Esophagus squamous epithelium (tissue), 5 donors: ENCODE results near the gene IFT57. TPM values are rescaled to one million over a fixed set of nuclear protein-coding genes. Genes with fewer than 3 reads are reported as not detected.
A peak's percentile ranks its signal among the peaks of the same experiment; 100 is the strongest.

Experiments used
- DNase-seq: peaks from one replicate; lab custom pipeline; 2025; lab: John Stamatoyannopoulos, UW
- H3K27ac ChIP-seq, 4 donors: fragments of 200-600 bp; sonication (generic); one replicate each; pipeline ENCODE4 v1.5.1; 2016 to 2019; ENCODE audit warnings: mild to moderate bottlenecking in 1 of 4
- H3K27me3 ChIP-seq, 4 donors: fragments of 200-600 bp; sonication (generic); 1 replicate in 3 of 4; 2 replicates in 1 of 4; pipeline versions ENCODE4 v1.5.1 to v1.6.0; 2017 to 2021; ENCODE audit warnings: antibody characterized with exemption in 1 of 4
- H3K36me3 ChIP-seq, 3 donors: fragments of 200-600 bp; sonication (generic); one replicate each; pipeline ENCODE4 v1.5.1; 2016 to 2019
- H3K4me1 ChIP-seq, 3 donors: fragments of 200-600 bp; sonication (generic); one replicate each; pipeline ENCODE4 v1.5.1; 2017 to 2019
- H3K4me3 ChIP-seq, 4 donors: fragments of 200-600 bp; sonication (generic); 1 replicate in 3 of 4; 2 replicates in 1 of 4; pipeline ENCODE4 v1.5.1; 2016 to 2019; ENCODE audit warnings: mild to moderate bottlenecking in 2 of 4, moderate library complexity in 1 of 4
- H3K9me3 ChIP-seq, 3 donors: fragments of 200-600 bp; sonication (generic); one replicate each; pipeline ENCODE4 v1.5.1; 2016 to 2019
- CTCF ChIP-seq, 6 experiments: fragments of 450-650 bp in 4 of 6; fragments of 200-600 bp in 2 of 6; sonication (generic) in 2 of 6; IDR thresholded peaks; one replicate each; pipeline ENCODE4 v1.5.1; 2016 to 2019; ENCODE audit warnings: antibody characterized with exemption in 6 of 6, mild to moderate bottlenecking in 4 of 6, moderate library complexity in 4 of 6
- POLR2A ChIP-seq, 4 donors: fragments of 450-650 bp; IDR thresholded peaks; one replicate each; pipeline ENCODE4 v1.6.1; 2017; ENCODE audit warnings: antibody characterized with exemption in 4 of 4, mild to moderate bottlenecking in 4 of 4, moderate library complexity in 3 of 4
- WGBS, 2 donors: methylation state at CpG; one replicate each; pipeline ENCODE4 v1.1.5; 2018; 5-methylcytosine and 5-hydroxymethylcytosine counted together
- intact Hi-C: fragments of 100-400 bp; cut with DNase I; formaldehyde crosslinking; loops from one replicate; pipeline ENCODE4 v1.15.0; 2022
- total RNA-seq, 4 donors: library from RNA; depleted of rRNA; stranded (reverse); fragments of >200 nt; gene quantifications; one replicate each; pipeline ENCODE4 v1.1.0, GENCODE V29; 2016
- donor health status: DM: yes; HTN: yes; CAD: no.

Gene IFT57
- total RNA-seq, 4 donors from 2014 or later: 21.0 to 35.7 (median 23.9) TPM

GRCh38 chr3:108225221-108225620 lies 3.0 kb upstream of the IFT57 start:
- intact Hi-C loops: no loop called here
- Histone ChIP-seq H3K27ac (no peak overlapping the region), H3K4me1 (peaks cover 0 to 33% (median 19%) of the 10 kb centered on the region in 3 donors), H3K9me3 (no peaks in the 10 kb centered on the region), H3K27me3 (no peaks in the 10 kb centered on the region), H3K4me3 (no peak overlapping the region), H3K36me3 (no peaks in the 10 kb centered on the region)
- no peak for DNase-seq
- 97 to 100% methylated on average over 1 of the region's 1 CpG for WGBS, 2 donors
- TF ChIP-seq POLR2A (IDR thresholded peaks at IDR 0.05): no peak
- no peak for TF ChIP-seq CTCF (IDR thresholded peaks at IDR 0.05)

GRCh38 chr3:108223928-108224327 lies 1.7 kb upstream of the IFT57 start:
- no peak for DNase-seq
- no peaks in the 10 kb centered on the region for H3K9me3 ChIP-seq
- no peaks in the 10 kb centered on the region for H3K36me3 ChIP-seq
- intact Hi-C loops: no loop called here
- TF ChIP-seq CTCF (IDR thresholded peaks at IDR 0.05): no peak
- TF ChIP-seq POLR2A (IDR thresholded peaks at IDR 0.05): no peak
- H3K27me3 ChIP-seq: no peaks in the 10 kb centered on the region
- WGBS, 2 donors: 23 to 31% methylated on average over 4 of the region's 4 CpGs
- peak overlapping the region; percentile 17 to 88 (median 54) for H3K27ac ChIP-seq
- H3K4me1 ChIP-seq: peaks cover 0 to 44% (median 27%) of the 10 kb centered on the region in 3 donors
- H3K4me3 ChIP-seq: no peak overlapping the region

GRCh38 chr3:108222853-108223565 lies 785 bp upstream of the IFT57 start:
- Histone ChIP-seq H3K27ac (peak overlapping the region; percentile 82 to 90 (median 88)), H3K4me3 (peak overlapping the region; percentile 67 to 91 (median 78)), H3K27me3 (no peaks in the 10 kb centered on the region), H3K4me1 (peaks cover 0 to 44% (median 27%) of the 10 kb centered on the region in 3 donors), H3K36me3 (no peaks in the 10 kb centered on the region), H3K9me3 (no peaks in the 10 kb centered on the region)
- DNase-seq: no peak
- TF ChIP-seq POLR2A (IDR thresholded peaks at IDR 0.05) (no peak), CTCF (IDR thresholded peaks at IDR 0.05) (no peak)
- WGBS, 2 donors: 5 to 9% methylated on average over 5 of the region's 5 CpGs
- intact Hi-C loops: no loop called here

GRCh38 chr3:108221393-108221792 lies 831 bp downstream of the IFT57 start:
- WGBS, 2 donors: 4 to 8% methylated on average over 6 of the region's 6 CpGs
- Histone ChIP-seq H3K27ac (peak overlapping the region; percentile 82 to 90 (median 88)), H3K4me3 (peak overlapping the region; percentile 67 to 91 (median 78)), H3K27me3 (no peaks in the 10 kb centered on the region), H3K9me3 (no peaks in the 10 kb centered on the region), H3K36me3 (peaks cover 0 to 4% (median 0%) of the 10 kb centered on the region in 3 donors), H3K4me1 (peaks cover 0 to 44% (median 27%) of the 10 kb centered on the region in 3 donors)
- intact Hi-C loops: no loop called here
- no peak for DNase-seq
- TF ChIP-seq POLR2A (IDR thresholded peaks at IDR 0.05) (no peak), CTCF (IDR thresholded peaks at IDR 0.05) (no peak)

- 61 to 69% methylated on average over 9 of the region's 9 CpGs for WGBS, 2 donors
- intact Hi-C loops: no loop called here
- no peak overlapping the region for H3K27ac ChIP-seq
Observed at GRCh38 chr3:108219336-108219735, 2.9 kb downstream of the IFT57 start.

More at GRCh38 chr3:108219336-108219735, 2.9 kb downstream of the IFT57 start:
- no peak for TF ChIP-seq POLR2A (IDR thresholded peaks at IDR 0.05)
- no peak for TF ChIP-seq CTCF (IDR thresholded peaks at IDR 0.05)
- Histone ChIP-seq H3K36me3 (peaks cover 0 to 5% (median 0%) of the 10 kb centered on the region in 3 donors), H3K4me3 (no peak overlapping the region), H3K4me1 (peaks cover 0 to 42% (median 27%) of the 10 kb centered on the region in 3 donors), H3K9me3 (no peaks in the 10 kb centered on the region), H3K27me3 (no peaks in the 10 kb centered on the region)
- DNase-seq: no peak
